Colonic mucosa (tissue), 4 donors: ENCODE measurements around the gene TTN. TPM values are rescaled to one million over a fixed set of nuclear protein-coding genes. Genes with fewer than 3 reads are reported as not detected.
"Not testable (repeated sequence)": the region's sequence is repeated elsewhere in the genome, so short reads cannot be mapped to it uniquely, and the experiment has no call there.

Source experiments
- DNase-seq: peaks from one replicate; pipeline ENCODE4 v3.0.0-alpha.2; 2020
- H3K27ac ChIP-seq: fragments of 200-600 bp; one replicate; pipeline ENCODE4 v1.8.0; 2021
- H3K27me3 ChIP-seq: fragments of 200-600 bp; one replicate; pipeline ENCODE4 v1.8.0; 2021
- H3K36me3 ChIP-seq: fragments of 200-600 bp; one replicate; pipeline ENCODE4 v1.8.0; 2021
- H3K4me1 ChIP-seq: fragments of 200-600 bp; one replicate; pipeline ENCODE4 v1.8.0; 2021; ENCODE audit warnings: mild to moderate bottlenecking
- H3K4me3 ChIP-seq: fragments of 200-600 bp; one replicate; pipeline ENCODE4 v1.8.0; 2021
- H3K9ac ChIP-seq, 2 donors: one replicate each; pipeline ENCODE4 v1.7.0; 2013; ENCODE audit warnings: control low read depth in 2 of 2, low read depth in 2 of 2, low read length in 2 of 2
- H3K9me3 ChIP-seq: fragments of 200-600 bp; one replicate; pipeline ENCODE4 v1.8.0; 2021
- CTCF ChIP-seq: fragments of 200-600 bp; IDR thresholded peaks from one replicate; pipeline ENCODE4 v1.8.0; 2022; ENCODE audit warnings: antibody characterized with exemption, mild to moderate bottlenecking
- intact Hi-C: fragments of 100-400 bp; cut with DNase I; formaldehyde crosslinking; loops from one replicate; pipeline ENCODE4 v1.14.1; 2022
- total RNA-seq, 2 donors: library from RNA; stranded (reverse); fragmentation: NEBNext Ultra II Directional in 1 of 2; extraction: Animal tissue kit (Norgen Biotek cat#: 25700) in 1 of 2; gene quantifications; one replicate each; pipeline ENCODE4 v1.2.1, GENCODE V29; 2021
- donor health status: healthy.
- donor health status: DM: no; HTN: no; CAD: no.
- donor health status: DM: no; HTN: no; CAD: no.

Gene TTN
- total RNA-seq, 2 donors from 2014 or later = 0.99 to 1.8 TPM

DNA sequence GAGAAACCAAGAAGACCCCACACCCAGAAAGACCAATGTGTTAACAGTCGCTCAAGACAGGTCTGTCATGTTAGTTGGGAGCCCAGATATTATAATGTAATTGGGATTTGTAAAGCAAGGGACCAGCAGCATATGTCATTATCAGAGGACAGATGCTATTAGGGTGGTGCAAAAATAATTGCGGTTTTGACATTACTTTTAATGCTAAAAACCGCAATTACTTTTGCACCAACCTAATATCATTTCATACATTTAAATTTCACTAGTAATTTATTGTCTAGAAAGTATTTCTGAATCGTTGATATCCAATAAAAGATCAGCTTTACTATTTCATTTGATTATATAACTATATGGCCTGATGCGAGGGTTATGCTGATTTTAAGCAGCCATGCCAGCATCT is 131.2 kb downstream of the TTN start:
- Histone ChIP-seq H3K9ac (no peak overlapping the region), H3K9me3 (no peaks in the 10 kb centered on the region), H3K27me3 (no peaks in the 10 kb centered on the region), H3K4me3 (no peak overlapping the region), H3K4me1 (no peaks in the 10 kb centered on the region), H3K27ac (no peak overlapping the region), H3K36me3 (no peaks in the 10 kb centered on the region)
- DNase-seq = no peak
- no peak for TF ChIP-seq CTCF
- intact Hi-C loops = no loop called here

DNA sequence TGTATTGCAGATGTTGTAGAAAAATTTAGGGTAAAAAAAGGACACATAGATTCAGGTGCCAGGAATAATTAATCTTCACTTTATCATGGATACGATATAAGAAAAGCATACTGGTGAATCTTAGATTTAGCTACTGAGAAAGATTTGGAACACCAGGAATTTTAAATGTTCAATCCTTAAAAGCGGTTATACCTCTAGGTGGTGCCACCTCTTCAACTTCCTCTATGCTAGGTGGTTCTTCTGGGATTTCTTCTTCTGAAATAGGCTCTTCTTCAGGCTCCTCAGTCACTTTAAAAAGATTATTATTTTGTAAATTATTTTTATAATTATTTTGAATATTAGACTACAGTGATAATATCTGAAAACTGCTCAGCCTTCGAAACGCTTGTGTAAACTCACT is 133.1 kb downstream of the TTN start:
- H3K4me3 ChIP-seq = no peak overlapping the region
- no peaks in the 10 kb centered on the region for H3K4me1 ChIP-seq
- TF ChIP-seq CTCF = no peak
- no peak for DNase-seq
- no peaks in the 10 kb centered on the region for H3K27me3 ChIP-seq
- intact Hi-C loops = no loop called here
- no peaks in the 10 kb centered on the region for H3K36me3 ChIP-seq
- H3K9me3 ChIP-seq = no peaks in the 10 kb centered on the region
- H3K9ac ChIP-seq = no peak overlapping the region
- H3K27ac ChIP-seq = no peak overlapping the region

DNA sequence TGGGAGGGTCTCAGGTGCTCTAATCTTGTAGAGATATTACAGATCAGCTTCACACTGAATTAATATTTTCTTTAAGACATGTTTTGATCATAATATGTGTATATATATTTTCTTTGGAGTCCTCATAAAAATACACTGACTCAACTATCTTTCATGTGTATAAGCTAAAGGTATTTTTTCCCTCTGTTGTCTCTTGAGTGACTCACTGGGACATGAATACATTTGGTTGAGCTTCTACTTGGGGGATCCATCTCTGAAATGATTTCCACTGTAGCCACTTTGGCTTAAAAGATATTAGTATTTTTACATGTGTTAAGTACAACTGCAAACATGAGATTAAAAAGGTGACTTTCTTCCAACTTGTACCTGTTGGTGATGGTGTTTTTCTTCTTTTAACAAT is 140.8 kb downstream of the TTN start:
- DNase-seq = no peak
- Histone ChIP-seq H3K4me1 (no peaks in the 10 kb centered on the region), H3K36me3 (no peaks in the 10 kb centered on the region), H3K9me3 (no peaks in the 10 kb centered on the region), H3K4me3 (no peak overlapping the region), H3K27me3 (no peaks in the 10 kb centered on the region), H3K9ac (no peak overlapping the region), H3K27ac (no peak overlapping the region)
- intact Hi-C loops = no loop called here
- no peak for TF ChIP-seq CTCF

DNA sequence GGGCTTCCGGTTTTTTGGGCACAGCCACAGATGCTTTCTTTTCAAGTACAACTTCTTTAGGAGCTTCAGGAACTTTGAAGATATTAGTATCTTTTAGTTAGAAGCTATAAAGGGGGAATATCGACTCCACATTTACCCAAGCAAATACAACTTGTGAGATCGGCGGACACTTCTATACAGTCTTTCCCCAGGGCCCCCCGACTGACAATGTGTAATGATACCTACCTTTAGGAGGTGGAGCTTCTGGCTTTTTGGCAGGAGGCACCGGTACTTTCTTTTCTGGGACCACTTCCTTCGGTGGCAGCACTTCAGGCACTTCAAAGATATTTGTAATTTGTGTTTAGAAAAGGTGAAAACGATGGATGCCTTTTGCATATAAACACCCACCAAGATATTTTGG is 148.7 kb downstream of the TTN start:
- H3K4me3 ChIP-seq, H3K27me3 ChIP-seq, H3K9ac ChIP-seq, DNase-seq, H3K27ac ChIP-seq, H3K36me3 ChIP-seq, H3K4me1 ChIP-seq, H3K9me3 ChIP-seq, intact Hi-C loops: not testable (repeated sequence)

DNA sequence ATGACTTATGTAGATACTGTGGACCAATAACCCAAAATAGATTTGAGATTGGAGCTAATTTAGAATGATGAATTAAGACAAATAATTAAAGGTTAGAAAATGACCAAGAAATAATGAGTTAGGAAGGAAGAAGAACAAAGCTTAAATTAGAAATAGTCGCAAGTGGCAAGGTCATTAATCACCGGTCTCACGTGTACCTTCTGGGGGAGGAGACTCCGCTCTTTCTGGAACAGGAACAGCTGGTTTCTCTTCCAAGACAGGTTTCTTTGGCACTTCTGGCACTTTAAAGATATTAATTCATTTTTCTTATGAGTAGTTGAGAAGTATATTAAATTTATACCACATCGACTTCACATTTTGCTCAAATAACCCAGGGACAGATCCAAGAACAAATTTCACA is 156.7 kb downstream of the TTN start:
- no peak for TF ChIP-seq CTCF
- Histone ChIP-seq H3K4me3 (no peak overlapping the region), H3K4me1 (no peaks in the 10 kb centered on the region), H3K9ac (no peak overlapping the region), H3K36me3 (no peaks in the 10 kb centered on the region), H3K27me3 (no peaks in the 10 kb centered on the region), H3K9me3 (no peaks in the 10 kb centered on the region), H3K27ac (no peak overlapping the region)
- no peak for DNase-seq
- intact Hi-C loops = no loop called here

DNA sequence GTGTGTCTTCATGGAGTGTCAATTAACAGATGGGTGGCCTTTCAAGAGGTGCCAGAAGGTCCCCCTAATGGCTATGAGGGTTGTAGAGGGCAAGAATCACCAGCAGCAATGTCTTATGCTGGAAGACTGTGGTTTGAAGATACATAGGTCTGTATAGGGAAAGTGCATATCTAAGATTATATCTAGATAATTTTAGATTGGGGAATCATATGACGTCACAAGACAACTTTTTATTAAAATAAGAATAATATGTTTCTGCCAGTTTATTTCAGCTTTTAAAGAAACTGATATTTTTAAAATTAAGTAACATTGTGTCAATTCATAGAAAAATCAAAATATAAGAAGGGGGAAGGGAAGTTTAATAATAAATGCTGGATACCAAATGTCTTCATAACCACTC is 162.3 kb downstream of the TTN start:
- intact Hi-C loops = no loop called here
- TF ChIP-seq CTCF = no peak
- no peaks in the 10 kb centered on the region for H3K36me3 ChIP-seq
- no peak overlapping the region for H3K9ac ChIP-seq
- H3K4me1 ChIP-seq = no peaks in the 10 kb centered on the region
- H3K27me3 ChIP-seq = no peaks in the 10 kb centered on the region
- no peaks in the 10 kb centered on the region for H3K9me3 ChIP-seq
- no peak overlapping the region for H3K27ac ChIP-seq
- no peak for DNase-seq
- no peak overlapping the region for H3K4me3 ChIP-seq
